Gastrocnemius medialis (tissue), 4 donors: ENCODE measurements around the gene ZMYND8.

Source experiments
- POLR2A ChIP-seq, 2 donors: fragments of 450-650 bp; IDR thresholded peaks; one replicate each; pipeline ENCODE4 v1.6.1; 2017; ENCODE audit warnings: antibody characterized with exemption in 2 of 2, mild to moderate bottlenecking in 2 of 2, moderate library complexity in 2 of 2
- TF ChIP-seq, protein P1 (sequence below), 5 experiments: fragments of 450-650 bp in 3 of 5; fragments of 200-600 bp in 2 of 5; sonication (generic) in 2 of 5; IDR thresholded peaks in 4 of 5; conservative IDR thresholded peaks in 1 of 5; 1 replicate in 4 of 5; 2 replicates in 1 of 5; pipeline ENCODE4 v1.5.1; 2016 to 2019; ENCODE audit warnings: antibody characterized with exemption in 5 of 5, mild to moderate bottlenecking in 3 of 5, moderate library complexity in 3 of 5

- TF ChIP-seq, protein P1, sequence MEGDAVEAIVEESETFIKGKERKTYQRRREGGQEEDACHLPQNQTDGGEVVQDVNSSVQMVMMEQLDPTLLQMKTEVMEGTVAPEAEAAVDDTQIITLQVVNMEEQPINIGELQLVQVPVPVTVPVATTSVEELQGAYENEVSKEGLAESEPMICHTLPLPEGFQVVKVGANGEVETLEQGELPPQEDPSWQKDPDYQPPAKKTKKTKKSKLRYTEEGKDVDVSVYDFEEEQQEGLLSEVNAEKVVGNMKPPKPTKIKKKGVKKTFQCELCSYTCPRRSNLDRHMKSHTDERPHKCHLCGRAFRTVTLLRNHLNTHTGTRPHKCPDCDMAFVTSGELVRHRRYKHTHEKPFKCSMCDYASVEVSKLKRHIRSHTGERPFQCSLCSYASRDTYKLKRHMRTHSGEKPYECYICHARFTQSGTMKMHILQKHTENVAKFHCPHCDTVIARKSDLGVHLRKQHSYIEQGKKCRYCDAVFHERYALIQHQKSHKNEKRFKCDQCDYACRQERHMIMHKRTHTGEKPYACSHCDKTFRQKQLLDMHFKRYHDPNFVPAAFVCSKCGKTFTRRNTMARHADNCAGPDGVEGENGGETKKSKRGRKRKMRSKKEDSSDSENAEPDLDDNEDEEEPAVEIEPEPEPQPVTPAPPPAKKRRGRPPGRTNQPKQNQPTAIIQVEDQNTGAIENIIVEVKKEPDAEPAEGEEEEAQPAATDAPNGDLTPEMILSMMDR (IDR thresholded peaks at IDR 0.05 in 4 of 5, conservative IDR thresholded peaks at IDR 0.05 in 1 of 5), result no peak
- TF ChIP-seq POLR2A (IDR thresholded peaks at IDR 0.05), result no peak
These were observed 155.3 kb downstream of the ZMYND8 start for GRCh38 chr20:47201074-47201730.
